IMR-90 (cell line): ENCODE results near the gene PRSS38. TPM values are rescaled to one million over a fixed set of nuclear protein-coding genes. Genes with fewer than 3 reads are reported as not detected.

ENCODE experiments used
- ATAC-seq: fragments of 200-7000 bp; cut with Tn5 transposase; 2 replicates; pipeline ENCODE4 v1.9.1; 2020; ENCODE audit warnings: low read depth, mild to moderate bottlenecking, moderate library complexity
- BruUV-seq: library from RNA; stranded (reverse); fragments of 400-500 nt; replicated peaks from 2 replicates; lab custom pipeline; 2021; lab: Mats Ljungman, UMichigan
- CTCF ChIA-PET: fragments of 300-600 bp; formaldehyde crosslinking; extraction: SDS; loops from one replicate; lab custom pipeline; 2021; ENCODE audit warnings: antibody characterized with exemption; lab: Yijun Ruan, JAX
- POLR2A ChIA-PET: fragments of 300-600 bp; sonication (Branson Sonifier 250); formaldehyde crosslinking; loops from one replicate; lab custom pipeline; 2022; ENCODE audit warnings: antibody characterized with exemption; ENCODE audit not compliant: unreplicated experiment; lab: Charles Lee
- DNase-seq: peaks from one replicate; pipeline ENCODE4 v3.0.0; 2013
- H2AFZ ChIP-seq: replicated peaks from 2 replicates; pipeline ENCODE3; 2013; ENCODE audit warnings: low read length, mild to moderate bottlenecking; ENCODE audit not compliant: poor library complexity
- H2AK5ac ChIP-seq: 2 replicates; pipeline ENCODE4 v1.6.1; 2013; ENCODE audit warnings: low read depth, low read length, inconsistent platforms
- H2AK9ac ChIP-seq: replicated peaks from 2 replicates; pipeline ENCODE3; 2013; ENCODE audit warnings: mild to moderate bottlenecking, low read depth, low read length, moderate library complexity; ENCODE audit not compliant: poor library complexity
- H2BK120ac ChIP-seq: 2 replicates; pipeline ENCODE4 v1.6.1; 2013; ENCODE audit warnings: low read depth, low read length, inconsistent platforms
- H2BK15ac ChIP-seq: 3 replicates; pipeline ENCODE4 v1.6.1; 2013; ENCODE audit warnings: low read depth, low read length, inconsistent platforms
- H2BK20ac ChIP-seq: 2 replicates; pipeline ENCODE4 v1.6.1; 2013; ENCODE audit warnings: low read depth, mild to moderate bottlenecking, inconsistent platforms, low read length, moderate library complexity
- H2BK5ac ChIP-seq: 2 replicates; pipeline ENCODE4 v1.6.1; 2013; ENCODE audit warnings: mild to moderate bottlenecking, low read depth, low read length, inconsistent platforms; ENCODE audit not compliant: poor library complexity, severe bottlenecking
- H3K14ac ChIP-seq: replicated peaks from 2 replicates; pipeline ENCODE4 v1.6.1; 2013; ENCODE audit warnings: low read depth, low read length, inconsistent platforms
- H3K18ac ChIP-seq: 2 replicates; pipeline ENCODE4 v1.6.1; 2013; ENCODE audit warnings: low read depth, low read length, control low read depth
- H3K23ac ChIP-seq: 2 replicates; pipeline ENCODE4 v1.6.1; 2013; ENCODE audit warnings: low read depth, low read length, inconsistent platforms
- H3K27ac ChIP-seq: 2 replicates; pipeline ENCODE4 v1.5.1; 2013; ENCODE audit warnings: mild to moderate bottlenecking, control low read depth, low read length; ENCODE audit not compliant: insufficient read depth
- H3K27me3 ChIP-seq: 2 replicates; pipeline ENCODE4 v1.6.1; 2013; ENCODE audit warnings: low read length; ENCODE audit not compliant: control insufficient read depth, insufficient read depth
- H3K36me3 ChIP-seq: 2 replicates; pipeline ENCODE4 v1.6.1; 2013; ENCODE audit warnings: low read length, mixed read lengths; ENCODE audit not compliant: control insufficient read depth, insufficient read depth
- H3K4ac ChIP-seq: 2 replicates; pipeline ENCODE4 v1.6.1; 2013; ENCODE audit warnings: low read depth, low read length, inconsistent platforms
- H3K4me1 ChIP-seq: 2 replicates; pipeline ENCODE4 v1.6.1; 2013; ENCODE audit warnings: low read length, mixed read lengths; ENCODE audit not compliant: control insufficient read depth, insufficient read depth
- H3K4me2 ChIP-seq: 2 replicates; pipeline ENCODE4 v1.6.1; 2013; ENCODE audit warnings: low read depth, mild to moderate bottlenecking, control low read depth, low read length, moderate library complexity
- H3K4me3 ChIP-seq: 2 replicates; pipeline ENCODE4 v1.5.1; 2013; ENCODE audit warnings: low read depth, mild to moderate bottlenecking, control low read depth, low read length, moderate library complexity; ENCODE audit not compliant: insufficient read depth
- H3K56ac ChIP-seq: 2 replicates; pipeline ENCODE4 v1.6.1; 2013; ENCODE audit warnings: low read length, inconsistent platforms; ENCODE audit not compliant: insufficient read depth; ENCODE audit errors: extremely low read depth
- H3K79me1 ChIP-seq, 2 experiments: 2 replicates each; pipeline ENCODE4 v1.6.1; 2013; ENCODE audit warnings: low read length in 2 of 2, inconsistent platforms in 1 of 2, low read depth in 1 of 2
- H3K9ac ChIP-seq: 2 replicates; pipeline ENCODE4 v1.6.1; 2013; ENCODE audit warnings: low read depth, low read length, control low read depth
- H3K9me1 ChIP-seq: 2 replicates; pipeline ENCODE4 v1.6.1; 2013; ENCODE audit warnings: low read length, inconsistent platforms; ENCODE audit not compliant: insufficient read depth
- H3K9me3 ChIP-seq: 2 replicates; pipeline ENCODE4 v1.6.1; 2013; ENCODE audit warnings: low read length; ENCODE audit not compliant: control insufficient read depth, insufficient read depth
- H4K20me1 ChIP-seq: 2 replicates; pipeline ENCODE4 v1.6.1; 2013; ENCODE audit warnings: low read length, inconsistent platforms; ENCODE audit not compliant: insufficient read depth
- H4K5ac ChIP-seq: 2 replicates; pipeline ENCODE4 v1.6.1; 2013; ENCODE audit warnings: mild to moderate bottlenecking, low read depth, low read length, control low read depth
- H4K8ac ChIP-seq, 2 experiments: 2 replicates each; pipeline ENCODE4 v1.6.1; 2013; ENCODE audit warnings: low read depth in 2 of 2, low read length in 2 of 2, control low read depth in 1 of 2, inconsistent platforms in 1 of 2
- H4K91ac ChIP-seq: 2 replicates; pipeline ENCODE4 v1.6.1; 2013; ENCODE audit warnings: low read depth, low read length, inconsistent platforms; ENCODE audit not compliant: insufficient read depth
- BHLHE40 ChIP-seq: fragments of 150-350 bp; IDR thresholded peaks from 2 replicates; pipeline ENCODE4 v1.6.1; 2016; ENCODE audit warnings: mild to moderate bottlenecking, low read depth, low read length
- CEBPB ChIP-seq: IDR thresholded peaks from 2 replicates; pipeline ENCODE4 v1.6.1; 2012; ENCODE audit warnings: low read depth, low read length, improper control_type of control experiment
- CHD1 ChIP-seq: IDR thresholded peaks from 2 replicates; pipeline ENCODE4 v1.6.1; 2012; ENCODE audit warnings: low read depth, low read length, improper control_type of control experiment
- FOS ChIP-seq: fragments of 150-350 bp; IDR thresholded peaks from 2 replicates; pipeline ENCODE4 v1.6.1; 2016; ENCODE audit warnings: low read depth, low read length
- MAFK ChIP-seq: IDR thresholded peaks from 2 replicates; pipeline ENCODE4 v1.6.1; 2012; ENCODE audit warnings: low read depth, low read length, improper control_type of control experiment
- MAZ ChIP-seq: IDR thresholded peaks from 2 replicates; pipeline ENCODE4 v1.6.1; 2012; ENCODE audit warnings: low read depth, mild to moderate bottlenecking, low read length, improper control_type of control experiment, moderate library complexity, borderline replicate concordance
- MXI1 ChIP-seq: IDR thresholded peaks from 2 replicates; pipeline ENCODE4 v1.6.1; 2012; ENCODE audit warnings: low read depth, mild to moderate bottlenecking, low read length, moderate library complexity, borderline replicate concordance
- RAD21 ChIP-seq: IDR thresholded peaks from 2 replicates; pipeline ENCODE4 v1.6.1; 2012; ENCODE audit warnings: low read length, improper control_type of control experiment
- RCOR1 ChIP-seq: IDR thresholded peaks from 2 replicates; pipeline ENCODE4 v1.6.1; 2012; ENCODE audit warnings: mild to moderate bottlenecking, low read length, improper control_type of control experiment; ENCODE audit not compliant: insufficient replicate concordance
- RFX5 ChIP-seq: IDR thresholded peaks from 2 replicates; pipeline ENCODE4 v1.8.0; 2012; ENCODE audit warnings: low read depth, mild to moderate bottlenecking, low read length, moderate library complexity
- SMC3 ChIP-seq: fragments of 150-350 bp; IDR thresholded peaks from 2 replicates; pipeline ENCODE4 v1.6.1; 2016; ENCODE audit warnings: low read depth, mild to moderate bottlenecking, antibody characterized with exemption, low read length, moderate library complexity
- WGBS, 2 experiments: methylation state at CpG; one replicate each; pipeline versions ENCODE4 v1.1.5 to v1.1.7; 2013; ENCODE audit warnings: missing lambda C conversion rate in 2 of 2; ENCODE audit not compliant: insufficient read length in 1 of 2; ENCODE audit errors: extremely low coverage in 2 of 2; 5-methylcytosine and 5-hydroxymethylcytosine counted together
- dilution Hi-C: fragments of 300-500 bp; cut with HindIII; formaldehyde crosslinking; loops from one replicate; pipeline ENCODE4 v1.14.3; 2018; ENCODE audit warnings: low sequenced_read_pairs; ENCODE audit not compliant: unreplicated experiment
- in situ Hi-C: fragments of 300-500 bp; cut with MboI; formaldehyde crosslinking; loops from 3 replicates; pipeline ENCODE4 v1.14.3; 2019; ENCODE audit warnings: low sequenced_read_pairs, inconsistent platforms, mixed read lengths
- intact Hi-C: fragments of 100-400 bp; cut with micrococcal nuclease; formaldehyde crosslinking; loops from 2 replicates; pipeline ENCODE4 v1.10.0; 2022
- polyA plus RNA-seq, 3 experiments: library from polyadenylated mRNA; depleted of rRNA; stranded (reverse); fragments of >200 nt; gene quantifications; 2 replicates each; pipeline ENCODE4 v1.2.3, GENCODE V29; 2012; ENCODE audit warnings: low replicate concordance in 1 of 3
- total RNA-seq: library from RNA; depleted of rRNA; stranded (reverse); fragments of >200 nt; gene quantifications from 2 replicates; pipeline ENCODE4 v1.2.3, GENCODE V29; 2012
- TF ChIP-seq, protein P1 (sequence below): fragments of 150-350 bp; IDR thresholded peaks from 2 replicates; pipeline ENCODE4 v1.6.1; 2017; ENCODE audit warnings: mild to moderate bottlenecking, antibody characterized with exemption, low read length, low read depth
- TF ChIP-seq, protein P2 (sequence below): fragments of 150-350 bp; IDR thresholded peaks from 2 replicates; pipeline ENCODE4 v1.6.1; 2016; ENCODE audit warnings: low read depth, mild to moderate bottlenecking, low read length, moderate library complexity, borderline replicate concordance
- TF ChIP-seq, protein P3 (sequence below): conservative IDR thresholded peaks from 2 replicates; pipeline ENCODE4 v1.5.1; 2012; ENCODE audit warnings: mild to moderate bottlenecking, low read depth, low read length, improper control_type of control experiment

Gene PRSS38
- total and polyA plus RNA-seq, 2 of the 4 experiments (the other 2 are of a cell fraction), result not detected

DNA sequence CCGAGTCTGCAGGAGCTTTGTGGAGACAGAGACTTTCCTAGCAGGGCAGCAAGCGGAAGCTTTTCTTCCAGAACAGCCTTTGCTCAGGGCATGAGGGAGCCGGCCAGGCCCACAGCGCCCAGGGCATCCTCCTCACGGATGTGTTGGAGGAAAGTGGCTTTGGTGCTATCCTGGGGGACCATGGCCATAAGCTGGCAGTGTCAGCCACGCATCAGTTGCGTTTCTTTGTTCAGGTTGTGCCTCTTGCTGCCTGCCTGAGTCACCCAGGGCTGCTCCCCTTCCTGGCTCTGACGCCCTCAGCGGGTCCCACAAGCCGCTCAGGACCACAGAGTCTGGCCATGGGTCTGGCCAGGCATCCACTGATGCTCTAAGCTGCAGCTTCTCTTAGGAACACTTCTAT lies 39.6 kb upstream of the PRSS38 start:
- H3K4me1 ChIP-seq, result peaks cover 16% of the 10 kb centered on the region
- no peak overlapping the region for H2AFZ ChIP-seq
- 84% methylated on average over 4 of the region's 10 CpGs; no CpG with 5 or more reads in 1 of the 2 experiments for WGBS, 2 experiments
- peak overlapping the region; percentile 25 for H3K4ac ChIP-seq
- H4K91ac ChIP-seq, result no peak overlapping the region
- no peak for TF ChIP-seq MXI1
- no peak for TF ChIP-seq BHLHE40
- TF ChIP-seq, protein P1, sequence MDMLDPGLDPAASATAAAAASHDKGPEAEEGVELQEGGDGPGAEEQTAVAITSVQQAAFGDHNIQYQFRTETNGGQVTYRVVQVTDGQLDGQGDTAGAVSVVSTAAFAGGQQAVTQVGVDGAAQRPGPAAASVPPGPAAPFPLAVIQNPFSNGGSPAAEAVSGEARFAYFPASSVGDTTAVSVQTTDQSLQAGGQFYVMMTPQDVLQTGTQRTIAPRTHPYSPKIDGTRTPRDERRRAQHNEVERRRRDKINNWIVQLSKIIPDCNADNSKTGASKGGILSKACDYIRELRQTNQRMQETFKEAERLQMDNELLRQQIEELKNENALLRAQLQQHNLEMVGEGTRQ, result no peak
- TF ChIP-seq, protein P2, sequence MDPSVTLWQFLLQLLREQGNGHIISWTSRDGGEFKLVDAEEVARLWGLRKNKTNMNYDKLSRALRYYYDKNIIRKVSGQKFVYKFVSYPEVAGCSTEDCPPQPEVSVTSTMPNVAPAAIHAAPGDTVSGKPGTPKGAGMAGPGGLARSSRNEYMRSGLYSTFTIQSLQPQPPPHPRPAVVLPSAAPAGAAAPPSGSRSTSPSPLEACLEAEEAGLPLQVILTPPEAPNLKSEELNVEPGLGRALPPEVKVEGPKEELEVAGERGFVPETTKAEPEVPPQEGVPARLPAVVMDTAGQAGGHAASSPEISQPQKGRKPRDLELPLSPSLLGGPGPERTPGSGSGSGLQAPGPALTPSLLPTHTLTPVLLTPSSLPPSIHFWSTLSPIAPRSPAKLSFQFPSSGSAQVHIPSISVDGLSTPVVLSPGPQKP, result no peak
- no peak for TF ChIP-seq RFX5
- TF ChIP-seq, protein P3, sequence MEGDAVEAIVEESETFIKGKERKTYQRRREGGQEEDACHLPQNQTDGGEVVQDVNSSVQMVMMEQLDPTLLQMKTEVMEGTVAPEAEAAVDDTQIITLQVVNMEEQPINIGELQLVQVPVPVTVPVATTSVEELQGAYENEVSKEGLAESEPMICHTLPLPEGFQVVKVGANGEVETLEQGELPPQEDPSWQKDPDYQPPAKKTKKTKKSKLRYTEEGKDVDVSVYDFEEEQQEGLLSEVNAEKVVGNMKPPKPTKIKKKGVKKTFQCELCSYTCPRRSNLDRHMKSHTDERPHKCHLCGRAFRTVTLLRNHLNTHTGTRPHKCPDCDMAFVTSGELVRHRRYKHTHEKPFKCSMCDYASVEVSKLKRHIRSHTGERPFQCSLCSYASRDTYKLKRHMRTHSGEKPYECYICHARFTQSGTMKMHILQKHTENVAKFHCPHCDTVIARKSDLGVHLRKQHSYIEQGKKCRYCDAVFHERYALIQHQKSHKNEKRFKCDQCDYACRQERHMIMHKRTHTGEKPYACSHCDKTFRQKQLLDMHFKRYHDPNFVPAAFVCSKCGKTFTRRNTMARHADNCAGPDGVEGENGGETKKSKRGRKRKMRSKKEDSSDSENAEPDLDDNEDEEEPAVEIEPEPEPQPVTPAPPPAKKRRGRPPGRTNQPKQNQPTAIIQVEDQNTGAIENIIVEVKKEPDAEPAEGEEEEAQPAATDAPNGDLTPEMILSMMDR, result no peak
- no peak for TF ChIP-seq MAFK
- TF ChIP-seq CHD1, result no peak
- TF ChIP-seq MAZ, result no peak
- no peak for TF ChIP-seq RAD21
- TF ChIP-seq RCOR1, result no peak
- TF ChIP-seq FOS, result no peak
- no peak for TF ChIP-seq SMC3
- no peak for TF ChIP-seq CEBPB
- H3K56ac ChIP-seq, result no peak overlapping the region
- H3K27me3 ChIP-seq, result no peaks in the 10 kb centered on the region
- H2AK5ac ChIP-seq, result no peak overlapping the region
- intact Hi-C loops (no loop called here), dilution Hi-C loops (no loop called here), in situ Hi-C loops (no loop called here)
- no peak overlapping the region; the same call in 1 of the 2 replicates for H2BK120ac ChIP-seq
- no peak overlapping the region; the same call in 2 of the 3 replicates for H2BK15ac ChIP-seq
- POLR2A ChIA-PET, result no interaction called here
- H3K79me1 ChIP-seq, result peaks cover 0 to 10% of the 10 kb centered on the region in 2 experiments; a peak in 1 of 4 replicates
- DNase-seq (no peak), ATAC-seq (peak; percentile 27)
- H3K9ac ChIP-seq, result no peak overlapping the region
- H3K27ac ChIP-seq, result no peak overlapping the region
- no peak overlapping the region for H2BK20ac ChIP-seq
- no peak overlapping the region for H3K4me2 ChIP-seq
- BruUV-seq, result no TSS peak
- no peak overlapping the region for H3K18ac ChIP-seq
- H2AK9ac ChIP-seq, result peak overlapping the region; percentile 6
- H3K9me1 ChIP-seq, result peaks cover 21% of the 10 kb centered on the region
- no peaks in the 10 kb centered on the region for H3K9me3 ChIP-seq
- H2BK5ac ChIP-seq, result peak overlapping the region; percentile 28
- peak overlapping the region in 1 of 2 experiments; percentile 25; a peak in 1 of 4 replicates for H4K8ac ChIP-seq
- H4K20me1 ChIP-seq, result peaks cover 9% of the 10 kb centered on the region; the same call in 1 of the 2 replicates
- H3K36me3 ChIP-seq, result peaks cover 13% of the 10 kb centered on the region; the same call in 1 of the 2 replicates
- no peak overlapping the region for H4K5ac ChIP-seq
- H3K23ac ChIP-seq, result no peak overlapping the region
- CTCF ChIA-PET, result interaction anchor here (0.5 to 1.6 kb wide), 4 partner anchors 14 to 910 kb away, joined by 3 to 6 read pairs (median 4); no protein-coding TSS in a partner anchor
- no peak overlapping the region for H3K4me3 ChIP-seq
- no peak overlapping the region for H3K14ac ChIP-seq
